ENCODE data around the gene TNC.

Gene TNC

DNA sequence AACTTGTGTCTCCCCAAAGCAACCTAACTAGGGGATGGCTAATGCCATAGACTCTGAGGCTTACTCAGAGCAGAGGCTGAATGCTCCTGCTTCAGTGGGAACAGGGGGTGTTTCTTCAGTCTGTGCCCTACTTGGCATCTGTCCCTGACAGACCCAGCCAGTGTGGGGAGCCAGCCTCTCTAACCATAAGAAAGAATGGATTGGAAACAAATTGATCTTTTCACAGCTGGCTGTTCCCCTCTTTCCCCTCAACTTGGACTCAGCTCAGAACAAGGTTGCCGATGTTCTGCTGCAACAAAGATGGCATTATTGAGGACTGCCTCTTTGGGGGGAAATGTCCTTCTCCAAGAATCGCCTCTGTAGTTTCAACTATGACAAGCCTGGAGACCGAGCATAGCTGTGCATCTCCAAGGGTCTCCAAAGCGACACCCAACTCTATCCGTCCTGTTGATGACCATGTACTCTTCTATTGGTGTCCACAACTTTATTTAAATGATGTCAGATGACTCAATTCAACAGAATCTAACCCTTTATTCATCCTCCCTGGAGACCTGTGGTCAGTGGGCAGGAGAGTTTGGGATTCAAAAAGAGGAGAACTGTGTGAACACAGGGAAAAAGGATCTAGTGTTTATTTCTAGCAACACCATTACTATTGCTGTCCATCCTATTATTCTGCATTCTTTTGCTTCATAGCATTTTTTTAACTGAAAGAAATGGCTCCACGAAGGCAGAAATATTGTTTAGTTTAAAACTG lies 24.7 kb upstream of the TNC start:
- Histone ChIP-seq H3K27ac (ENCODE audit: poor library complexity, severe bottlenecking) (no peak overlapping the region), H3K4me3 (ENCODE audit: severe bottlenecking) (no peak overlapping the region), H3K36me3 (ENCODE audit: low read depth) (no peaks in the 10 kb centered on the region), H3K9me3 (ENCODE audit: severe bottlenecking) (peaks cover 3% of the 10 kb centered on the region), H3K27me3 (ENCODE audit: insufficient read depth, poor library complexity, severe bottlenecking) (no peaks in the 10 kb centered on the region), H3K4me1 (ENCODE audit: insufficient read depth, poor library complexity, severe bottlenecking) (peaks cover 16% of the 10 kb centered on the region)
- DNase-seq (ENCODE audit: low spot score) (no peak), ATAC-seq (ENCODE audit: low read depth) (no peak)
- TF ChIP-seq, protein P1, sequence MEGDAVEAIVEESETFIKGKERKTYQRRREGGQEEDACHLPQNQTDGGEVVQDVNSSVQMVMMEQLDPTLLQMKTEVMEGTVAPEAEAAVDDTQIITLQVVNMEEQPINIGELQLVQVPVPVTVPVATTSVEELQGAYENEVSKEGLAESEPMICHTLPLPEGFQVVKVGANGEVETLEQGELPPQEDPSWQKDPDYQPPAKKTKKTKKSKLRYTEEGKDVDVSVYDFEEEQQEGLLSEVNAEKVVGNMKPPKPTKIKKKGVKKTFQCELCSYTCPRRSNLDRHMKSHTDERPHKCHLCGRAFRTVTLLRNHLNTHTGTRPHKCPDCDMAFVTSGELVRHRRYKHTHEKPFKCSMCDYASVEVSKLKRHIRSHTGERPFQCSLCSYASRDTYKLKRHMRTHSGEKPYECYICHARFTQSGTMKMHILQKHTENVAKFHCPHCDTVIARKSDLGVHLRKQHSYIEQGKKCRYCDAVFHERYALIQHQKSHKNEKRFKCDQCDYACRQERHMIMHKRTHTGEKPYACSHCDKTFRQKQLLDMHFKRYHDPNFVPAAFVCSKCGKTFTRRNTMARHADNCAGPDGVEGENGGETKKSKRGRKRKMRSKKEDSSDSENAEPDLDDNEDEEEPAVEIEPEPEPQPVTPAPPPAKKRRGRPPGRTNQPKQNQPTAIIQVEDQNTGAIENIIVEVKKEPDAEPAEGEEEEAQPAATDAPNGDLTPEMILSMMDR (IDR thresholded peaks at IDR 0.05; ENCODE audit: poor library complexity, severe bottlenecking): no peak

DNA sequence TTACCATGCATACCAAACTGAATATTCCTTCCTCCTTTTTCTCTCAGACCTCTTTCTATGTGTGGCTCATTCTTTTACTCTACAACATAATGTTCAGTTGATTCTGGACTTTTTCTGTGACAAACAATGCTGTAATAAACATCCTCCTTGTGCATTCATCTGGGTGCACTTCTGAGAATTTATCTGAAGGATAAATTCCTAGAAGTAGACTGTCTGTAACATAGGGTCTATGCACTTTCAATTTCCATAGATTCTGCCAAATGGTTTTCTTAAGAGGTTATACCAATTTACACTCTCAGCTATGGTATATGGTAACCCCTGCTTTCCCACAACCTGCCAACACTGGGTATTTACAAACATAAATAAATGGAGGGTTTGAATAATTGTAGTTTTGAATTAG lies 24.1 kb upstream of the TNC start:
- peaks cover 3% of the 10 kb centered on the region for H3K9me3 ChIP-seq (ENCODE audit: severe bottlenecking)
- H3K27ac ChIP-seq (ENCODE audit: poor library complexity, severe bottlenecking): no peak overlapping the region
- TF ChIP-seq, protein P1 (IDR thresholded peaks at IDR 0.05; ENCODE audit: poor library complexity, severe bottlenecking): no peak
- no peak for ATAC-seq (ENCODE audit: low read depth)
- no peaks in the 10 kb centered on the region for H3K36me3 ChIP-seq (ENCODE audit: low read depth)
- H3K4me1 ChIP-seq (ENCODE audit: insufficient read depth, poor library complexity, severe bottlenecking): peaks cover 12% of the 10 kb centered on the region
- H3K4me3 ChIP-seq (ENCODE audit: severe bottlenecking): no peak overlapping the region
- DNase-seq (ENCODE audit: low spot score): no peak
- H3K27me3 ChIP-seq (ENCODE audit: insufficient read depth, poor library complexity, severe bottlenecking): no peaks in the 10 kb centered on the region

DNA sequence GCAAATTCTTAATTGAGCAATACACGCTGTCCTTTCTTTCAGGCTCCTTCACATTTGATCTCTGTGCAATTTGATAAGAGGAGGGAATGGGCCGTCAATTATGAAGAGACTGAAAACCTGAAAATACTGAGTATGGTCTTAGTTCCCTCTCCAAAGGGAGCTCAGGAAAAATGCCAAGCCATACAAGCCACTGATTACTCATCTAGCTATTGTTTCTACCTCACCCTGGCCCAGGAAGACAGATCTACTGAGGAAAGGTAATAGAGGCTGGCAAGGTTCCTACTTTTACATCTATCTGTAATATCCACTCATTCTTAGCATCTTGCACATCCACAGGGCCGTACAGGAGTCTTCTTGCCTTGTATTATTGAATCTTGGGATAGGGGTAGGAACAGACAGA lies 23.7 kb upstream of the TNC start:
- no peaks in the 10 kb centered on the region for H3K27me3 ChIP-seq (ENCODE audit: insufficient read depth, poor library complexity, severe bottlenecking)
- ATAC-seq (ENCODE audit: low read depth): no peak

DNA sequence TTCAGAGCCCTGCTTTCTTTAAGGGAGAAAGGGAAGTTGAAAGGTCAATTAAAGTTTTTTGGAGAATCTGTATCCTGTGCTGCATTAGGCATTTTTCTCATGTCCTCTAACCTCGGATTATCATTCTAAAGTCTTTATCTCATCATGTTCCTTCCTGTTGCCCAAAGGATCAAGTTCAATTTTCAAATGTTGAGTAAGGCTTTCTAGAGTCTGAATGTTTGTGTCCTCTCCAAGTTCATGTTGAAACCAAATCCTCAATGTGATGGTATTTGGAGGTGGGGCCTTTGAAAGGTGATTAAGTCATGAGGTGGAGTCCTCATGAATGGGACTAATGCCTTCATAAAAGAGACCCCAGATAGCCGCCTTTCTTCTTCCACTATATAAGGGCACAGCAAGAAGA lies 20.2 kb upstream of the TNC start:
- H3K9me3 ChIP-seq (ENCODE audit: severe bottlenecking): peaks cover 3% of the 10 kb centered on the region
- ATAC-seq (ENCODE audit: low read depth) (no peak), DNase-seq (ENCODE audit: low spot score) (no peak)
- no peak overlapping the region for H3K27ac ChIP-seq (ENCODE audit: poor library complexity, severe bottlenecking)
- no peaks in the 10 kb centered on the region for H3K27me3 ChIP-seq (ENCODE audit: insufficient read depth, poor library complexity, severe bottlenecking)
- H3K4me3 ChIP-seq (ENCODE audit: severe bottlenecking): no peak overlapping the region
- TF ChIP-seq, protein P1 (IDR thresholded peaks at IDR 0.05; ENCODE audit: poor library complexity, severe bottlenecking): no peak
- no peaks in the 10 kb centered on the region for H3K36me3 ChIP-seq (ENCODE audit: low read depth)
- no peaks in the 10 kb centered on the region for H3K4me1 ChIP-seq (ENCODE audit: insufficient read depth, poor library complexity, severe bottlenecking)

More for the DNA sequence above, 23.7 kb upstream of the TNC start:
- TF ChIP-seq, protein P1 (IDR thresholded peaks at IDR 0.05; ENCODE audit: poor library complexity, severe bottlenecking): no peak
- Histone ChIP-seq H3K9me3 (ENCODE audit: severe bottlenecking) (peaks cover 3% of the 10 kb centered on the region), H3K4me1 (ENCODE audit: insufficient read depth, poor library complexity, severe bottlenecking) (peaks cover 7% of the 10 kb centered on the region), H3K36me3 (ENCODE audit: low read depth) (no peaks in the 10 kb centered on the region), H3K27ac (ENCODE audit: poor library complexity, severe bottlenecking) (no peak overlapping the region), H3K4me3 (ENCODE audit: severe bottlenecking) (no peak overlapping the region)
- DNase-seq (ENCODE audit: low spot score): no peak

DNA sequence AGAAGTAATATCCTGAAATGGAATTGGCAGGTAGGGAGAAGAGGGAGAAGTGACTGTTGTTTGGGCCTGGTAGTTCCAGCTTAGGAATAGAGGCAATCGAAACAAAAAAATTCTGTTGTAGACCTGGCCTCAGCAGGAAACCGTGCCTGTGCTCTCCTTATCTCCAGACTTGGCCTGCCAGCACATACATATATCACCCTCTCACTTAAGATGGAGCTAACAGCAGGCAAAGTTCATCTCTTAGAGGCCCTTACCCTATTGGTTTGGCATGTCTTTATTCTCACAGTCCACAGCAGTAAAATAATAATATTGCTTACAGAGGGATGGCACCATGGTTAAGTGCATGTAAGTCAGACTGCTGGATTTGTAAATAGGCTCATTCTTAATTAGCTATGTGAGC lies 19.6 kb upstream of the TNC start:
- no peaks in the 10 kb centered on the region for H3K36me3 ChIP-seq (ENCODE audit: low read depth)
- TF ChIP-seq, protein P1 (IDR thresholded peaks at IDR 0.05; ENCODE audit: poor library complexity, severe bottlenecking): no peak
- DNase-seq (ENCODE audit: low spot score) (no peak), ATAC-seq (ENCODE audit: low read depth) (no peak)
- no peaks in the 10 kb centered on the region for H3K4me1 ChIP-seq (ENCODE audit: insufficient read depth, poor library complexity, severe bottlenecking)
- H3K4me3 ChIP-seq (ENCODE audit: severe bottlenecking): no peak overlapping the region
- no peaks in the 10 kb centered on the region for H3K27me3 ChIP-seq (ENCODE audit: insufficient read depth, poor library complexity, severe bottlenecking)
- peaks cover 3% of the 10 kb centered on the region for H3K9me3 ChIP-seq (ENCODE audit: severe bottlenecking)
- no peak overlapping the region for H3K27ac ChIP-seq (ENCODE audit: poor library complexity, severe bottlenecking)
